Effector CD8-positive, alpha-beta T cell (primary cell): ENCODE measurements around the gene ITGB7.

Experiments
- DNase-seq: peaks from one replicate; lab custom pipeline; 2025; lab: John Stamatoyannopoulos, UW

ITGB7 gene

DNA sequence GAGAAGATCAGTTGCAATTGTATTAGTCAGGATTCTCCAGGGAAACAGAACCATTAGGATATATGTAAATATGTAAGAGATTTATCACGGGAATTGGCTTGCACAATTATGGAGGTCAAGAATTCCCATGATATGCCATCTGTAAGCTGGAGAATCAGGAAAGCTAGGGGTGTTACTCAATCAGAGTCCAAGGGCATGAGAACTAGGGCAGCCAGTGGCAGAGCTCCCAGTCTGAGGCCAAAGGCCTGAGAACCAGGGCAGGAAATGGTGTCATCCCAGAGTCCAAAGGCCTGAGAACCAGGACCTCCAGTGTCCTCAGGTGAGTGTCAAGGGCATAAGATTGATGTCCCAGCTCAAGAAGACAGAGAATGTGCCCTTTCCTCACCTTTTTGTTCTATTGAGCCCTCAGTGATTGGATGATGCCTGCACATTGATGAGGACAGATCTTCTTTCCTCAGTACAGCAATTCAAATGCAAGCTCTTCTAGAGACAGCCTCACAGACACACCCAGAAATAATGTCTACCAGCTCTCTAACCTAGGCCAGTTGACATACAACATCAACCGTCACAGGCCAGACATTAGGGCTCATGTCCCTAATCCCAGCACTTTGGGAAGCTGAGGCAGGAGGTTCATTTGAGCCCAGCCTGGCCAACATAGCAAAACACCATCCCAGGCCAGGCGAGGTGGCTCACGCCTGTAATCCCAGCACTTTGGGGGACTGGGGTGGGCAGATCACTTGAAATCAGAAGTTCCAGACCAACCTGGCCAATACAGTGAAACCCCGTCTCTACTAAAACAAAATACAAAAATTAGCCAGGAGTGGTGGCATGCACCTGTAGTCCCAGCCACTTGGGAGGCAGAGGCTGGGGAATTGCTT, 61.4 kb downstream of the ITGB7 start:
- DNase-seq, result no peak

DNA sequence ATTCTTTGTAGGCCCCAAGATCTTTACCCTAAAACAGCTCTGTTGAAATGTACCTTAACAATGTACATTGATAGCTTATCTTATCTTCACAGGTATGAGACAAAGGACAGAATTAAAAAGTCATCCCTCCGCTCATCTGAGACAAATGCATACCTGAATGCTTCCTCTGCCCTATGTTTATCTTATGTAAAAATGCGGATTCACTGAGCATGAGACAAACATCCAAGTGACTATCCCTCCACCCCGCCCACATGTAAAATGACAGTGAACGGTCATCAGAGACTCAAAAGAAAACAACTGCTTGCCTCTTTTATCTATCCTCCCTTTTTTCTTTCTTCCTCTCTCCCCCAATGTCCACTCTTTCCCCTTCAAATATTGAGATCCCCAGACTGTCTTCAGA, 63.7 kb downstream of the ITGB7 start:
- DNase-seq, result no peak
